Prostate gland (tissue), 2 donors: ENCODE measurements around the gene RNF169.

Experiments
- POLR2AphosphoS5 ChIP-seq: sonication (generic); formaldehyde crosslinking; IDR thresholded peaks from one replicate; pipeline ENCODE4 v1.6.1; 2017; ENCODE audit warnings: antibody characterized with exemption
- TF ChIP-seq, protein P1 (sequence below), 4 experiments: fragments of 200-600 bp in 2 of 4; fragments of 450-650 bp in 2 of 4; sonication (generic) in 2 of 4; IDR thresholded peaks; 1 replicate in 3 of 4; 2 replicates in 1 of 4; pipeline ENCODE4 v1.5.1; 2016 to 2019; ENCODE audit warnings: antibody characterized with exemption in 4 of 4, mild to moderate bottlenecking in 2 of 4, moderate library complexity in 2 of 4

DNA sequence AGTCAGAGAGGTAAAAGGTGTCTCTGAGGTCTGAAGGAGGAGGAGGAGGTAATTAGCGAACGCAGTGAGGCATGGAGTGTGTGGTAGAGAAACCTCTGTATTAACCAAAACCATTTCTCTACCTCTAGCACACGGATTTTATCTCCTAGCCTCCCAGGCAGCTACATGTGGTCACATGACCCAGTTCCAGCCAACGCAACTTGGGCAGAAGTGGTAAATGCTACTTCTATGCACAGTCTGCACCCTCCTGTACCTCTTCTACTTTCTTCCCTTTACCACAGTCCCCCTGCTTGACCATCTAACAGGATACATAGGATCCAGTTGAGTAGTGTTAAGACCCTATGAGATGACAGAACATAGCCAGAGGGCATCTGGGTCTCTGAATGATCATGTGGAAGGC is 104.6 kb downstream of the RNF169 start:
- TF ChIP-seq, protein P1, sequence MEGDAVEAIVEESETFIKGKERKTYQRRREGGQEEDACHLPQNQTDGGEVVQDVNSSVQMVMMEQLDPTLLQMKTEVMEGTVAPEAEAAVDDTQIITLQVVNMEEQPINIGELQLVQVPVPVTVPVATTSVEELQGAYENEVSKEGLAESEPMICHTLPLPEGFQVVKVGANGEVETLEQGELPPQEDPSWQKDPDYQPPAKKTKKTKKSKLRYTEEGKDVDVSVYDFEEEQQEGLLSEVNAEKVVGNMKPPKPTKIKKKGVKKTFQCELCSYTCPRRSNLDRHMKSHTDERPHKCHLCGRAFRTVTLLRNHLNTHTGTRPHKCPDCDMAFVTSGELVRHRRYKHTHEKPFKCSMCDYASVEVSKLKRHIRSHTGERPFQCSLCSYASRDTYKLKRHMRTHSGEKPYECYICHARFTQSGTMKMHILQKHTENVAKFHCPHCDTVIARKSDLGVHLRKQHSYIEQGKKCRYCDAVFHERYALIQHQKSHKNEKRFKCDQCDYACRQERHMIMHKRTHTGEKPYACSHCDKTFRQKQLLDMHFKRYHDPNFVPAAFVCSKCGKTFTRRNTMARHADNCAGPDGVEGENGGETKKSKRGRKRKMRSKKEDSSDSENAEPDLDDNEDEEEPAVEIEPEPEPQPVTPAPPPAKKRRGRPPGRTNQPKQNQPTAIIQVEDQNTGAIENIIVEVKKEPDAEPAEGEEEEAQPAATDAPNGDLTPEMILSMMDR (IDR thresholded peaks at IDR 0.05) = no peak
- TF ChIP-seq POLR2AphosphoS5 = no peak
